HepG2 (cell line): ENCODE results near the gene ZNF101. TPM values are rescaled to one million over a fixed set of nuclear protein-coding genes. Genes with fewer than 3 reads are reported as not detected.

ENCODE experiments used
- ATAC-seq: fragments of 200-7000 bp; cut with Tn5 transposase; 3 replicates; pipeline ENCODE4 v1.9.1; 2020; ENCODE audit warnings: mild to moderate bottlenecking, moderate library complexity
- BruUV-seq: library from RNA; stranded (reverse); fragments of 400-500 nt; replicated peaks from 2 replicates; lab custom pipeline; 2021; lab: Mats Ljungman, UMichigan
- CTCF ChIA-PET: fragments of 300-600 bp; formaldehyde crosslinking; extraction: SDS; loops from one replicate; lab custom pipeline; 2021; ENCODE audit warnings: low total read pairs, inconsistent platforms, low intra/inter-chr PET ratio; lab: Yijun Ruan, JAX
- POLR2A ChIA-PET: fragments of 350-600 bp; sonication (Branson Sonifier 250); formaldehyde crosslinking; loops from one replicate; lab custom pipeline; 2020; ENCODE audit warnings: antibody characterized with exemption, inconsistent platforms; lab: Yijun Ruan, JAX
- DNase-seq: peaks from one replicate; pipeline ENCODE4 v3.0.0-alpha.2; 2015; ENCODE audit warnings: low spot score
- FAIRE-seq: peaks from 3 replicates; lab custom pipeline; 2011; peaks lifted over from hg19 to GRCh38; lab: Jason Lieb, UNC
- H2AFZ ChIP-seq: one replicate; pipeline ENCODE4 v1.6.1; 2011; ENCODE audit warnings: low read length, inconsistent platforms
- H3K27ac ChIP-seq: fragments of 300-600 bp; 3 replicates; pipeline ENCODE4 v1.8.0; 2011; ENCODE audit warnings: mixed run types, mild to moderate bottlenecking, mixed read lengths, low read length, inconsistent platforms; ENCODE audit not compliant: insufficient read depth; ENCODE audit errors: extremely low read length
- H3K27me3 ChIP-seq, 2 experiments: fragments of 200-600 bp in 1 of 2; 2 replicates in 1 of 2; 3 replicates in 1 of 2; pipeline versions ENCODE4 v1.6.0 to v1.8.0; 2011; ENCODE audit warnings: low read length in 2 of 2, mild to moderate bottlenecking in 2 of 2, moderate library complexity in 2 of 2, inconsistent platforms in 1 of 2; ENCODE audit not compliant: insufficient read depth in 2 of 2, control insufficient read depth in 1 of 2
- H3K36me3 ChIP-seq, 2 experiments: fragments of 200-600 bp in 1 of 2; replicated peaks in 1 of 2; 2 replicates in 1 of 2; 3 replicates in 1 of 2; pipeline versions ENCODE4 v1.5.1 to v1.8.0; 2011; ENCODE audit warnings: low read length in 2 of 2, inconsistent platforms in 1 of 2; ENCODE audit not compliant: insufficient read depth in 2 of 2, control insufficient read depth in 1 of 2
- H3K4me1 ChIP-seq: 2 replicates; pipeline ENCODE4 v1.5.1; 2012; ENCODE audit warnings: low read length, inconsistent platforms; ENCODE audit not compliant: insufficient read depth
- H3K4me2 ChIP-seq: 2 replicates; pipeline ENCODE4 v1.6.0; 2011; ENCODE audit warnings: low read depth, low read length, inconsistent platforms
- H3K4me3 ChIP-seq, 3 experiments: fragments of 200-600 bp in 1 of 3; sonication (generic), shearing (Covaris generic) in 1 of 3; replicated peaks in 1 of 3; 2 replicates each; pipeline ENCODE4 v1.5.1; 2011 to 2016; ENCODE audit warnings: low read length in 3 of 3, inconsistent platforms in 2 of 3, low read depth in 2 of 3, mild to moderate bottlenecking in 2 of 3, control low read depth in 1 of 3, mixed read lengths in 1 of 3; ENCODE audit not compliant: insufficient read depth in 1 of 3
- H3K79me2 ChIP-seq: one replicate; pipeline ENCODE4 v1.6.1; 2011; ENCODE audit warnings: low read length, inconsistent platforms; ENCODE audit not compliant: insufficient read depth
- H3K9ac ChIP-seq: 2 replicates; pipeline ENCODE4 v1.6.0; 2011; ENCODE audit warnings: mild to moderate bottlenecking, low read depth, low read length, inconsistent platforms; ENCODE audit not compliant: insufficient read depth
- H3K9me3 ChIP-seq: 2 replicates; pipeline ENCODE4 v1.5.1; 2012; ENCODE audit warnings: mild to moderate bottlenecking, low read length
- H4K20me1 ChIP-seq: 2 replicates; pipeline ENCODE4 v1.6.0; 2011; ENCODE audit warnings: inconsistent platforms, mild to moderate bottlenecking, low read length, moderate library complexity; ENCODE audit not compliant: insufficient read depth
- LRRFIP1 ChIP-seq: sonication (generic); formaldehyde crosslinking; conservative IDR thresholded peaks from 2 replicates; pipeline ENCODE4 v1.4.0; 2020; ENCODE audit warnings: missing genetic modification reagents
- NR2C2 ChIP-seq: sonication (generic); formaldehyde crosslinking; IDR thresholded peaks from 2 replicates; pipeline ENCODE4 v1.4.0; 2020; ENCODE audit warnings: missing genetic modification reagents, mild to moderate bottlenecking, moderate library complexity, borderline replicate concordance
- NR2F6 ChIP-seq, 2 experiments: IDR thresholded peaks; 2 replicates each; pipeline ENCODE4 v1.6.1; 2016; ENCODE audit warnings: antibody characterized with exemption in 1 of 2, mild to moderate bottlenecking in 1 of 2
- WGBS: methylation state at CpG from one replicate; pipeline ENCODE4 v1.1.6; 2017; ENCODE audit warnings: low lambda C conversion rate; 5-methylcytosine and 5-hydroxymethylcytosine counted together
- in situ Hi-C: cut with HindIII; loops from 2 replicates; pipeline ENCODE4 v1.10.0; 2017; ENCODE audit warnings: low pct_unique_long_range_greater_than_20kb; ENCODE audit not compliant: extremely low pct_ligation_motif_present
- intact Hi-C: fragments of 100-400 bp; cut with micrococcal nuclease; formaldehyde crosslinking; loops from one replicate; pipeline ENCODE4 v1.10.0; 2022; ENCODE audit not compliant: unreplicated experiment
- polyA plus RNA-seq, 8 experiments: library from polyadenylated mRNA; depleted of rRNA in 3 of 8; stranded (reverse) in 7 of 8; unstranded in 1 of 8; fragments of >200 nt; fragmentation: Illumina TruSeq in 4 of 8; extraction: Trizol in 4 of 8; gene quantifications; 2 replicates each; pipeline versions ENCODE4 v1.2.1 to v1.2.3, GENCODE V29; 2011 to 2016; ENCODE audit warnings: low read depth in 4 of 8, missing spikeins in 1 of 8, mixed read lengths in 1 of 8; ENCODE audit not compliant: insufficient read depth in 1 of 8
- total RNA-seq, 5 experiments: library from RNA; depleted of rRNA; stranded (reverse); fragments of >200 nt; fragmentation: Illumina TruSeq; extraction: Trizol; gene quantifications; 2 replicates each; pipeline ENCODE4 v1.2.3, GENCODE V29; 2016; ENCODE audit warnings: low read depth in 1 of 5

Gene ZNF101
- total and polyA plus RNA-seq, 2 of the 13 experiments (the other 11 are each of a cell fraction or from before 2014, with no cell fraction given): 12.9 to 28.9 TPM

- in situ Hi-C loops: no loop called here
- no peak overlapping the region for H3K9ac ChIP-seq
- H2AFZ ChIP-seq: no peak overlapping the region
- no peaks in the 10 kb centered on the region for H3K9me3 ChIP-seq
- H3K4me1 ChIP-seq: no peaks in the 10 kb centered on the region
- H3K4me2 ChIP-seq: no peak overlapping the region
- no peaks in the 10 kb centered on the region for H3K36me3 ChIP-seq
- no peaks in the 10 kb centered on the region for H3K27me3 ChIP-seq
- DNase-seq: no peak
- ATAC-seq: no peak
- no peak overlapping the region for H3K4me3 ChIP-seq
- 98% methylated on average over 18 of the region's 22 CpGs for WGBS
- TF ChIP-seq NR2F6 (IDR thresholded peaks at IDR 0.05): peak; percentile 55; the same call in 1 of the 2 replicates
- no peak for TF ChIP-seq NR2F6 (CRISPR knock-in tag; IDR thresholded peaks at IDR 0.05)
- TF ChIP-seq NR2C2 (CRISPR knock-in tag): peak; percentile 41; the same call in 1 of the 2 replicates
- no peak for TF ChIP-seq LRRFIP1
- TF ChIP-seq, all 625 proteins: peak for 2
- no peak for FAIRE-seq
- no peak overlapping the region for H3K27ac ChIP-seq
- POLR2A ChIA-PET: no interaction called here
- intact Hi-C loops: no loop called here
- CTCF ChIA-PET: no interaction called here
- H4K20me1 ChIP-seq: no peaks in the 10 kb centered on the region
- no TSS peak for BruUV-seq
- no peaks in the 10 kb centered on the region for H3K79me2 ChIP-seq
Observed at GRCh38 chr19:19633711-19634515, 34.7 kb upstream of the ZNF101 start.
